Panc1 (cell line): Measurements from ENCODE around the gene ASAP2. TPM values are rescaled to one million over a fixed set of nuclear protein-coding genes. Genes with fewer than 3 reads are reported as not detected.

ENCODE experiments used
- ATAC-seq: fragments of 200-7000 bp; cut with Tn5 transposase; 2 replicates; pipeline ENCODE4 v1.9.1; 2020; ENCODE audit warnings: mild to moderate bottlenecking, moderate library complexity
- BruUV-seq: library from RNA; stranded (reverse); fragments of 400-500 nt; replicated peaks from 2 replicates; lab custom pipeline; 2021; lab: Mats Ljungman, UMichigan
- CTCF ChIA-PET: fragments of 300-600 bp; sonication (Branson Sonifier 250); formaldehyde crosslinking; loops from one replicate; lab custom pipeline; 2022; ENCODE audit warnings: antibody characterized with exemption; lab: Charles Lee
- POLR2A ChIA-PET: fragments of 300-600 bp; sonication (Branson Sonifier 250); formaldehyde crosslinking; loops from one replicate; lab custom pipeline; 2022; ENCODE audit warnings: antibody characterized with exemption; lab: Charles Lee
- DNase-seq: peaks from one replicate; pipeline ENCODE4 v3.0.0-alpha.2; 2010; ENCODE audit warnings: low read depth, low spot score
- H3K27ac ChIP-seq: 2 replicates; pipeline ENCODE4 v1.5.1; 2011; ENCODE audit warnings: mild to moderate bottlenecking, low read length, inconsistent platforms
- H3K27me3 ChIP-seq: fragments of 200-500 bp; sonication (Bioruptor generic); 2 replicates; pipeline ENCODE4 v1.6.0; 2014; ENCODE audit warnings: low read length, inconsistent platforms; ENCODE audit not compliant: control insufficient read depth, insufficient read depth
- H3K36me3 ChIP-seq: fragments of 200-500 bp; sonication (Bioruptor generic); 2 replicates; pipeline ENCODE4 v1.5.1; 2014; ENCODE audit warnings: inconsistent platforms, mild to moderate bottlenecking, low read length, moderate library complexity; ENCODE audit not compliant: control insufficient read depth, insufficient read depth
- H3K4me1 ChIP-seq: 2 replicates; pipeline ENCODE4 v1.5.1; 2011; ENCODE audit warnings: inconsistent platforms, mild to moderate bottlenecking, low read length, moderate library complexity; ENCODE audit not compliant: control insufficient read depth, insufficient read depth
- H3K4me3 ChIP-seq, 2 experiments: 2 replicates each; pipeline ENCODE4 v1.5.1; 2011 to 2012; ENCODE audit warnings: low read depth in 2 of 2, low read length in 2 of 2, mild to moderate bottlenecking in 2 of 2, inconsistent platforms in 1 of 2, moderate library complexity in 1 of 2
- H3K9me3 ChIP-seq: fragments of 200-500 bp; sonication (Bioruptor generic); 2 replicates; pipeline ENCODE4 v1.5.1; 2014; ENCODE audit warnings: low read depth, mild to moderate bottlenecking, inconsistent platforms, low read length, moderate library complexity; ENCODE audit not compliant: control insufficient read depth, insufficient read depth
- POLR2AphosphoS5 ChIP-seq: IDR thresholded peaks from 2 replicates; pipeline ENCODE4 v1.6.1; 2012; ENCODE audit warnings: mild to moderate bottlenecking, low read depth, low read length, moderate library complexity
- SIN3A ChIP-seq: IDR thresholded peaks from 2 replicates; pipeline ENCODE4 v1.6.1; 2012; ENCODE audit warnings: low read depth, mild to moderate bottlenecking, low read length, moderate library complexity, borderline replicate concordance; ENCODE audit not compliant: insufficient read depth
- TCF7L2 ChIP-seq: IDR thresholded peaks from 2 replicates; pipeline ENCODE4 v1.6.1; 2011; ENCODE audit warnings: mild to moderate bottlenecking, low read depth, low read length, inconsistent platforms
- in situ Hi-C: cut with HindIII; loops from 2 replicates; pipeline ENCODE4 v1.10.0; 2016; ENCODE audit warnings: low sequenced_read_pairs, low pct_unique_long_range_greater_than_20kb
- intact Hi-C: fragments of 100-400 bp; cut with micrococcal nuclease; formaldehyde crosslinking; loops from one replicate; pipeline ENCODE4 v1.10.0; 2022; ENCODE audit not compliant: unreplicated experiment
- total RNA-seq: library from RNA; stranded (reverse); gene quantifications from one replicate; pipeline ENCODE4 v1.2.1, GENCODE V29; 2021; ENCODE audit not compliant: unreplicated experiment
- TF ChIP-seq, protein P1 (sequence below): fragments of 450-650 bp; IDR thresholded peaks from 2 replicates; pipeline ENCODE4 v1.5.1; 2017; ENCODE audit warnings: mild to moderate bottlenecking
- TF ChIP-seq, protein P2 (sequence below), 2 experiments: IDR thresholded peaks; 2 replicates each; pipeline ENCODE4 v1.6.1; 2011 to 2012; ENCODE audit warnings: low read depth in 2 of 2, control low read depth in 1 of 2, low read length in 1 of 2, mild to moderate bottlenecking in 1 of 2, moderate library complexity in 1 of 2; ENCODE audit not compliant: insufficient read depth in 1 of 2

The ASAP2 gene
- total RNA-seq, 1 experiment from 2014 or later, result 107 TPM

DNA sequence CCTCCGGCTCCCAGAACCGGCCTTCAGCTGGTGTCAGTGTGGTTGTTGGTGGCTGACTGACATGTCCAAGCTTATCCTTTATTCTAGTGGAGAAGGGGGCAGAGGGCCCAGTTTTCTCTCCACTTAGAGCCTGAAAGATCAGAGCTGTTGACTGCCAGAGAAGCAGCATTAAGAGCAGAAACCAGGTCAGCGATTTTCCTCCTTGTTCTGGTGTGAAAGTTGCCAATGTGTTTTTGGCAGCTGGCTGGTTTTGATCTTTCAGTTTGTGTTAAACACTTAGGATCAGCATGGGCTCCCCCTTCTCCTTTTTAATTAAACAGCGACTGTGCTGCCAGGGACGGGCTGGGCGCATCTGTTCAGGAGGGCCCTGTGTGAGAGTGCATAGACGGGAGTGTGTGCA, 100.9 kb downstream of the ASAP2 start:
- peak overlapping the region; percentile 46; the same call in 1 of the 2 replicates for H3K27ac ChIP-seq
- intact Hi-C loops (no loop called here), in situ Hi-C loops (no loop called here)
- ATAC-seq (0 out of 2 replicates have a peak, but pooled peaks have one; percentile 8), DNase-seq (no peak)
- peaks cover 36% of the 10 kb centered on the region for H3K4me1 ChIP-seq
- no peaks in the 10 kb centered on the region for H3K9me3 ChIP-seq
- no peaks in the 10 kb centered on the region for H3K27me3 ChIP-seq
- no TSS peak for BruUV-seq
- no peak for TF ChIP-seq POLR2AphosphoS5
- TF ChIP-seq, protein P1, sequence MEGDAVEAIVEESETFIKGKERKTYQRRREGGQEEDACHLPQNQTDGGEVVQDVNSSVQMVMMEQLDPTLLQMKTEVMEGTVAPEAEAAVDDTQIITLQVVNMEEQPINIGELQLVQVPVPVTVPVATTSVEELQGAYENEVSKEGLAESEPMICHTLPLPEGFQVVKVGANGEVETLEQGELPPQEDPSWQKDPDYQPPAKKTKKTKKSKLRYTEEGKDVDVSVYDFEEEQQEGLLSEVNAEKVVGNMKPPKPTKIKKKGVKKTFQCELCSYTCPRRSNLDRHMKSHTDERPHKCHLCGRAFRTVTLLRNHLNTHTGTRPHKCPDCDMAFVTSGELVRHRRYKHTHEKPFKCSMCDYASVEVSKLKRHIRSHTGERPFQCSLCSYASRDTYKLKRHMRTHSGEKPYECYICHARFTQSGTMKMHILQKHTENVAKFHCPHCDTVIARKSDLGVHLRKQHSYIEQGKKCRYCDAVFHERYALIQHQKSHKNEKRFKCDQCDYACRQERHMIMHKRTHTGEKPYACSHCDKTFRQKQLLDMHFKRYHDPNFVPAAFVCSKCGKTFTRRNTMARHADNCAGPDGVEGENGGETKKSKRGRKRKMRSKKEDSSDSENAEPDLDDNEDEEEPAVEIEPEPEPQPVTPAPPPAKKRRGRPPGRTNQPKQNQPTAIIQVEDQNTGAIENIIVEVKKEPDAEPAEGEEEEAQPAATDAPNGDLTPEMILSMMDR, result no peak
- TF ChIP-seq SIN3A, result no peak
- TF ChIP-seq, protein P2, sequence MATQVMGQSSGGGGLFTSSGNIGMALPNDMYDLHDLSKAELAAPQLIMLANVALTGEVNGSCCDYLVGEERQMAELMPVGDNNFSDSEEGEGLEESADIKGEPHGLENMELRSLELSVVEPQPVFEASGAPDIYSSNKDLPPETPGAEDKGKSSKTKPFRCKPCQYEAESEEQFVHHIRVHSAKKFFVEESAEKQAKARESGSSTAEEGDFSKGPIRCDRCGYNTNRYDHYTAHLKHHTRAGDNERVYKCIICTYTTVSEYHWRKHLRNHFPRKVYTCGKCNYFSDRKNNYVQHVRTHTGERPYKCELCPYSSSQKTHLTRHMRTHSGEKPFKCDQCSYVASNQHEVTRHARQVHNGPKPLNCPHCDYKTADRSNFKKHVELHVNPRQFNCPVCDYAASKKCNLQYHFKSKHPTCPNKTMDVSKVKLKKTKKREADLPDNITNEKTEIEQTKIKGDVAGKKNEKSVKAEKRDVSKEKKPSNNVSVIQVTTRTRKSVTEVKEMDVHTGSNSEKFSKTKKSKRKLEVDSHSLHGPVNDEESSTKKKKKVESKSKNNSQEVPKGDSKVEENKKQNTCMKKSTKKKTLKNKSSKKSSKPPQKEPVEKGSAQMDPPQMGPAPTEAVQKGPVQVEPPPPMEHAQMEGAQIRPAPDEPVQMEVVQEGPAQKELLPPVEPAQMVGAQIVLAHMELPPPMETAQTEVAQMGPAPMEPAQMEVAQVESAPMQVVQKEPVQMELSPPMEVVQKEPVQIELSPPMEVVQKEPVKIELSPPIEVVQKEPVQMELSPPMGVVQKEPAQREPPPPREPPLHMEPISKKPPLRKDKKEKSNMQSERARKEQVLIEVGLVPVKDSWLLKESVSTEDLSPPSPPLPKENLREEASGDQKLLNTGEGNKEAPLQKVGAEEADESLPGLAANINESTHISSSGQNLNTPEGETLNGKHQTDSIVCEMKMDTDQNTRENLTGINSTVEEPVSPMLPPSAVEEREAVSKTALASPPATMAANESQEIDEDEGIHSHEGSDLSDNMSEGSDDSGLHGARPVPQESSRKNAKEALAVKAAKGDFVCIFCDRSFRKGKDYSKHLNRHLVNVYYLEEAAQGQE (IDR thresholded peaks at IDR 0.05; ENCODE audit: insufficient read depth in 1 of 2, low read depth in 2 of 2, low read length in 1 of 2), result no peak
- TF ChIP-seq TCF7L2, result no peak
- ChIA-PET POLR2A (no interaction called here), CTCF (no interaction called here)
- no peaks in the 10 kb centered on the region for H3K36me3 ChIP-seq
- no peak overlapping the region for H3K4me3 ChIP-seq

DNA sequence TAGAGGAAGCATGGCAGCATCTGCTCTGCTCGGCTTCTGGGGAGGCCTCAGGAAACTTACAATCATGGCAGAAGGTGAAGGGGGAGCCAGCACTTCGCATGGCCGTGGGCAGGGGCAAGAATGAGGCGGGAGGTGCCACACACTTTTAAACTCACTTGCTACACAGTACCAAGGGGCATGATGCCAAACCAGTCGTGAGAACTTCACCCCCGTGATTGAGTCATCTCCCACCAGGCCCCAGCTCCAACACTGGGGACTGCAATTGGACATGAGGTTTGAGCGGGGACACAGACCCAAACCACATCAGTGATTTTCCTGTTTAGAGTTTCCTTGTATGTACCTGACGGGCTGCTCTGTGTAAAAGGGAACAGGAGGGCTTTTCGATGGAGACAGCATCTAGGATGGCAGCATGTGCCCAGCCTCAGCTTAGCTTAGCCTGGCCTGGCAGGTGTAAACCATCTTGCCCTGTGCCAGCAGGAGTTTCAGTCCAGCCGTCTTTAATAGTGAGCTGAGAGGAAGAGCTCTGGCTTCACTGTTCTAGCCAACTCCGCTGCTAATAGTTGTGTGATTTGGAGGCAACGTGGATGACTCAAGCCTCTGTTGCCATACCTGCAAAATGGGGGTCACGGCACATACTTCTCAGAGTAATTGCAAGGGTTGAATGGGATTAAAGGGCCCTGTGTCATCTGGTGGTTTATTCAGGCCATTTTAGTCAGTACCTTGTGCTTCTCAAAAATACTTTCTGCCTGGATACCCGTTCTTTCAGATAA, 101.8 kb downstream of the ASAP2 start:
- Histone ChIP-seq H3K9me3 (no peaks in the 10 kb centered on the region), H3K27me3 (no peaks in the 10 kb centered on the region), H3K4me1 (peaks cover 36% of the 10 kb centered on the region), H3K27ac (no peak overlapping the region), H3K36me3 (no peaks in the 10 kb centered on the region), H3K4me3 (no peak overlapping the region)
- POLR2A ChIA-PET, result no interaction called here
- TF ChIP-seq, protein P1, result no peak
- TF ChIP-seq TCF7L2, result no peak
- DNase-seq, result no peak
- CTCF ChIA-PET, result no interaction called here
- in situ Hi-C loops (no loop called here), intact Hi-C loops (no loop called here)
- no peak for ATAC-seq
- BruUV-seq, result no TSS peak
